ENCODE results near the gene GHR.

GHR gene

GRCh38 chr5:42514754-42515153, 91.5 kb downstream of the GHR start:
- no peaks in the 10 kb centered on the region for H3K36me3 ChIP-seq (ENCODE audit: control insufficient read depth, insufficient read depth, low read length)
- H3K9me3 ChIP-seq (ENCODE audit: control insufficient read depth, insufficient read depth, low read length): no peaks in the 10 kb centered on the region
- H3K4me1 ChIP-seq (ENCODE audit: control insufficient read depth, insufficient read depth, low read length): no peaks in the 10 kb centered on the region
- DNase-seq (ENCODE audit: low read depth, low spot score): no peak
- H3K4me3 ChIP-seq (ENCODE audit: low read length): no peak overlapping the region
- no peak overlapping the region for H3K27ac ChIP-seq (ENCODE audit: low read length)
- WGBS (ENCODE audit: insufficient coverage, insufficient read length): no CpG with 5 or more reads among the region's 2 CpGs
- no peaks in the 10 kb centered on the region for H3K27me3 ChIP-seq (ENCODE audit: control insufficient read depth, insufficient read depth, low read length)

GRCh38 chr5:42515504-42515903, 92.3 kb downstream of the GHR start:
- Histone ChIP-seq H3K4me3 (ENCODE audit: low read length) (no peak overlapping the region), H3K36me3 (ENCODE audit: control insufficient read depth, insufficient read depth, low read length) (no peaks in the 10 kb centered on the region), H3K9me3 (ENCODE audit: control insufficient read depth, insufficient read depth, low read length) (no peaks in the 10 kb centered on the region), H3K27me3 (ENCODE audit: control insufficient read depth, insufficient read depth, low read length) (no peaks in the 10 kb centered on the region), H3K27ac (ENCODE audit: low read length) (no peak overlapping the region), H3K4me1 (ENCODE audit: control insufficient read depth, insufficient read depth, low read length) (no peaks in the 10 kb centered on the region)
- WGBS (ENCODE audit: insufficient coverage, insufficient read length): no CpG with 5 or more reads among the region's 3 CpGs
- no peak for DNase-seq (ENCODE audit: low read depth, low spot score)

GRCh38 chr5:42516282-42517042, 93.2 kb downstream of the GHR start:
- Histone ChIP-seq H3K4me3 (ENCODE audit: low read length) (no peak overlapping the region), H3K27ac (ENCODE audit: low read length) (no peak overlapping the region), H3K4me1 (ENCODE audit: control insufficient read depth, insufficient read depth, low read length) (no peaks in the 10 kb centered on the region), H3K36me3 (ENCODE audit: control insufficient read depth, insufficient read depth, low read length) (no peaks in the 10 kb centered on the region), H3K27me3 (ENCODE audit: control insufficient read depth, insufficient read depth, low read length) (no peaks in the 10 kb centered on the region), H3K9me3 (ENCODE audit: control insufficient read depth, insufficient read depth, low read length) (no peaks in the 10 kb centered on the region)
- no CpG with 5 or more reads among the region's 4 CpGs for WGBS (ENCODE audit: insufficient coverage, insufficient read length)
- DNase-seq (ENCODE audit: low read depth, low spot score): no peak

- H3K9me3 ChIP-seq (ENCODE audit: control insufficient read depth, insufficient read depth, low read length): no peaks in the 10 kb centered on the region
- H3K4me3 ChIP-seq (ENCODE audit: low read length): no peak overlapping the region
- WGBS (ENCODE audit: insufficient coverage, insufficient read length): no CpG with 5 or more reads among the region's 2 CpGs
- H3K36me3 ChIP-seq (ENCODE audit: control insufficient read depth, insufficient read depth, low read length): no peaks in the 10 kb centered on the region
- no peak for DNase-seq (ENCODE audit: low read depth, low spot score)
- H3K27ac ChIP-seq (ENCODE audit: low read length): no peak overlapping the region
- no peaks in the 10 kb centered on the region for H3K27me3 ChIP-seq (ENCODE audit: control insufficient read depth, insufficient read depth, low read length)
- H3K4me1 ChIP-seq (ENCODE audit: control insufficient read depth, insufficient read depth, low read length): no peaks in the 10 kb centered on the region
Observed at GRCh38 chr5:42517164-42517563, 93.9 kb downstream of the GHR start.

GRCh38 chr5:42518595-42519221, 95.5 kb downstream of the GHR start:
- WGBS (ENCODE audit: insufficient coverage, insufficient read length): no CpG with 5 or more reads among the region's 8 CpGs
- no peaks in the 10 kb centered on the region for H3K4me1 ChIP-seq (ENCODE audit: control insufficient read depth, insufficient read depth, low read length)
- DNase-seq (ENCODE audit: low read depth, low spot score): no peak

GRCh38 chr5:42520203-42520602, 97.0 kb downstream of the GHR start:
- no peaks in the 10 kb centered on the region for H3K4me1 ChIP-seq (ENCODE audit: control insufficient read depth, insufficient read depth, low read length)

More at GRCh38 chr5:42518595-42519221, 95.5 kb downstream of the GHR start:
- Histone ChIP-seq H3K4me3 (ENCODE audit: low read length) (no peak overlapping the region), H3K27me3 (ENCODE audit: control insufficient read depth, insufficient read depth, low read length) (no peaks in the 10 kb centered on the region), H3K36me3 (ENCODE audit: control insufficient read depth, insufficient read depth, low read length) (no peaks in the 10 kb centered on the region), H3K9me3 (ENCODE audit: control insufficient read depth, insufficient read depth, low read length) (no peaks in the 10 kb centered on the region), H3K27ac (ENCODE audit: low read length) (no peak overlapping the region)

GRCh38 chr5:42520957-42521356, 97.7 kb downstream of the GHR start:
- Histone ChIP-seq H3K27me3 (ENCODE audit: control insufficient read depth, insufficient read depth, low read length) (no peaks in the 10 kb centered on the region), H3K4me3 (ENCODE audit: low read length) (no peak overlapping the region), H3K9me3 (ENCODE audit: control insufficient read depth, insufficient read depth, low read length) (no peaks in the 10 kb centered on the region), H3K36me3 (ENCODE audit: control insufficient read depth, insufficient read depth, low read length) (no peaks in the 10 kb centered on the region), H3K4me1 (ENCODE audit: control insufficient read depth, insufficient read depth, low read length) (no peaks in the 10 kb centered on the region), H3K27ac (ENCODE audit: low read length) (no peak overlapping the region)
- WGBS (ENCODE audit: insufficient coverage, insufficient read length): no CpG with 5 or more reads among the region's 4 CpGs
- DNase-seq (ENCODE audit: low read depth, low spot score): no peak

More at GRCh38 chr5:42520203-42520602, 97.0 kb downstream of the GHR start:
- H3K36me3 ChIP-seq (ENCODE audit: control insufficient read depth, insufficient read depth, low read length): no peaks in the 10 kb centered on the region
- H3K4me3 ChIP-seq (ENCODE audit: low read length): no peak overlapping the region
- H3K27ac ChIP-seq (ENCODE audit: low read length): no peak overlapping the region
- no peak for DNase-seq (ENCODE audit: low read depth, low spot score)
- H3K27me3 ChIP-seq (ENCODE audit: control insufficient read depth, insufficient read depth, low read length): no peaks in the 10 kb centered on the region
- H3K9me3 ChIP-seq (ENCODE audit: control insufficient read depth, insufficient read depth, low read length): no peaks in the 10 kb centered on the region

- no peaks in the 10 kb centered on the region for H3K36me3 ChIP-seq (ENCODE audit: control insufficient read depth, insufficient read depth, low read length)
- no peak overlapping the region for H3K4me3 ChIP-seq (ENCODE audit: low read length)
- no peaks in the 10 kb centered on the region for H3K4me1 ChIP-seq (ENCODE audit: control insufficient read depth, insufficient read depth, low read length)
- no peaks in the 10 kb centered on the region for H3K9me3 ChIP-seq (ENCODE audit: control insufficient read depth, insufficient read depth, low read length)
- H3K27ac ChIP-seq (ENCODE audit: low read length): no peak overlapping the region
- DNase-seq (ENCODE audit: low read depth, low spot score): no peak
- H3K27me3 ChIP-seq (ENCODE audit: control insufficient read depth, insufficient read depth, low read length): no peaks in the 10 kb centered on the region
- no CpG with 5 or more reads among the region's 2 CpGs for WGBS (ENCODE audit: insufficient coverage, insufficient read length)
Observed at GRCh38 chr5:42521406-42521805, 98.2 kb downstream of the GHR start.

- H3K36me3 ChIP-seq (ENCODE audit: control insufficient read depth, insufficient read depth, low read length): no peaks in the 10 kb centered on the region
- no peak overlapping the region for H3K4me3 ChIP-seq (ENCODE audit: low read length)
- no peaks in the 10 kb centered on the region for H3K4me1 ChIP-seq (ENCODE audit: control insufficient read depth, insufficient read depth, low read length)
- no peaks in the 10 kb centered on the region for H3K9me3 ChIP-seq (ENCODE audit: control insufficient read depth, insufficient read depth, low read length)
- H3K27ac ChIP-seq (ENCODE audit: low read length): no peak overlapping the region
- WGBS (ENCODE audit: insufficient coverage, insufficient read length): no CpG with 5 or more reads among the region's 1 CpG
- DNase-seq (ENCODE audit: low read depth, low spot score): no peak
- H3K27me3 ChIP-seq (ENCODE audit: control insufficient read depth, insufficient read depth, low read length): no peaks in the 10 kb centered on the region
Observed at GRCh38 chr5:42522783-42523182, 99.5 kb downstream of the GHR start.

GRCh38 chr5:42526179-42526578, 102.9 kb downstream of the GHR start:
- Histone ChIP-seq H3K27me3 (ENCODE audit: control insufficient read depth, insufficient read depth, low read length) (no peaks in the 10 kb centered on the region), H3K36me3 (ENCODE audit: control insufficient read depth, insufficient read depth, low read length) (no peaks in the 10 kb centered on the region), H3K4me1 (ENCODE audit: control insufficient read depth, insufficient read depth, low read length) (no peaks in the 10 kb centered on the region), H3K4me3 (ENCODE audit: low read length) (no peak overlapping the region), H3K27ac (ENCODE audit: low read length) (no peak overlapping the region), H3K9me3 (ENCODE audit: control insufficient read depth, insufficient read depth, low read length) (no peaks in the 10 kb centered on the region)
- no CpG with 5 or more reads among the region's 1 CpG for WGBS (ENCODE audit: insufficient coverage, insufficient read length)
- DNase-seq (ENCODE audit: low read depth, low spot score): no peak

- Histone ChIP-seq H3K36me3 (ENCODE audit: control insufficient read depth, insufficient read depth, low read length) (no peaks in the 10 kb centered on the region), H3K4me1 (ENCODE audit: control insufficient read depth, insufficient read depth, low read length) (no peaks in the 10 kb centered on the region), H3K27ac (ENCODE audit: low read length) (no peak overlapping the region), H3K27me3 (ENCODE audit: control insufficient read depth, insufficient read depth, low read length) (no peaks in the 10 kb centered on the region; the same call in 1 of the 2 replicates), H3K9me3 (ENCODE audit: control insufficient read depth, insufficient read depth, low read length) (no peaks in the 10 kb centered on the region), H3K4me3 (ENCODE audit: low read length) (no peak overlapping the region)
- DNase-seq (ENCODE audit: low read depth, low spot score): no peak
- no CpG with 5 or more reads among the region's 2 CpGs for WGBS (ENCODE audit: insufficient coverage, insufficient read length)
Observed at GRCh38 chr5:42531611-42532010, 108.4 kb downstream of the GHR start.
